HCT116 (cell line): Measurements from ENCODE around the gene CAPS. TPM values are rescaled to one million over a fixed set of nuclear protein-coding genes. Genes with fewer than 3 reads are reported as not detected.

Experiments
- ATAC-seq: fragments of 200-7000 bp; cut with Tn5 transposase; 2 replicates; pipeline ENCODE4 v1.9.1; 2020; ENCODE audit warnings: mild to moderate bottlenecking, moderate library complexity
- BruUV-seq: library from RNA; stranded (reverse); fragments of 400-500 nt; replicated peaks from 2 replicates; lab custom pipeline; 2021; lab: Mats Ljungman, UMichigan
- CTCF ChIA-PET: fragments of 300-600 bp; sonication (Branson Sonifier 250); formaldehyde crosslinking; loops from one replicate; lab custom pipeline; 2021; ENCODE audit warnings: antibody characterized with exemption; lab: Charles Lee
- POLR2A ChIA-PET: fragments of 300-600, 350-600 bp; sonication (Branson Sonifier 250); formaldehyde crosslinking; loops from one replicate; lab custom pipeline; 2021; ENCODE audit warnings: antibody characterized with exemption; lab: Charles Lee
- RAD21 ChIA-PET, 2 experiments: fragments of 300-600 bp; sonication (Branson Sonifier 250); formaldehyde crosslinking; loops; one replicate each; lab custom pipeline; 2023; ENCODE audit warnings: low total read pairs in 2 of 2; ENCODE audit not compliant: uncharacterized antibody in 2 of 2, unreplicated experiment in 2 of 2, low non-redundant PET in 1 of 2; lab: Charles Lee
- DNase-seq: peaks from one replicate; pipeline ENCODE4 v3.0.0-alpha.2; 2010; ENCODE audit warnings: low read depth, low spot score
- H2AFZ ChIP-seq: fragments of 200-600 bp; shearing (Covaris generic), sonication (generic); 2 replicates; pipeline ENCODE4 v1.6.1; 2017; ENCODE audit warnings: low read depth, mixed run types, mixed read lengths, antibody characterized with exemption, low read length; ENCODE audit not compliant: poor library complexity, severe bottlenecking
- H3K27ac ChIP-seq: 2 replicates; pipeline ENCODE4 v1.5.1; 2012; ENCODE audit warnings: low read depth, low read length
- H3K27me3 ChIP-seq: fragments of 200-600 bp; sonication (generic); 2 replicates; pipeline ENCODE4 v1.6.1; 2016; ENCODE audit warnings: mixed run types, low read length, mixed read lengths; ENCODE audit not compliant: insufficient read depth
- H3K36me3 ChIP-seq, 2 experiments: fragments of 200-500 bp in 1 of 2; fragments of 200-600 bp in 1 of 2; sonication (Bioruptor generic) in 1 of 2; sonication (generic) in 1 of 2; 2 replicates each; pipeline versions ENCODE4 v1.5.1 to v1.6.1; 2014 to 2016; ENCODE audit warnings: low read length in 2 of 2, inconsistent platforms in 1 of 2, mixed read lengths in 1 of 2, mixed run types in 1 of 2; ENCODE audit not compliant: insufficient read depth in 2 of 2, control insufficient read depth in 1 of 2
- H3K4me1 ChIP-seq, 2 experiments: fragments of 200-600 bp in 1 of 2; sonication (generic) in 1 of 2; 2 replicates each; pipeline versions ENCODE4 v1.5.1 to v1.6.1; 2012 to 2017; ENCODE audit warnings: low read length in 2 of 2, inconsistent platforms in 1 of 2, mild to moderate bottlenecking in 1 of 2, mixed read lengths in 1 of 2, mixed run types in 1 of 2, moderate library complexity in 1 of 2; ENCODE audit not compliant: insufficient read depth in 2 of 2, control insufficient read depth in 1 of 2
- H3K4me2 ChIP-seq: fragments of 200-600 bp; sonication (generic); 2 replicates; pipeline ENCODE4 v1.6.1; 2017; ENCODE audit warnings: mixed run types, low read length, mixed read lengths
- H3K4me3 ChIP-seq, 2 experiments: fragments of 200-600 bp in 1 of 2; sonication (generic) in 1 of 2; replicated peaks in 1 of 2; 2 replicates each; pipeline ENCODE4 v1.5.1; 2011 to 2016; ENCODE audit warnings: low read length in 2 of 2, control low read depth in 1 of 2, low read depth in 1 of 2, mild to moderate bottlenecking in 1 of 2, mixed read lengths in 1 of 2, mixed run types in 1 of 2
- H3K79me2 ChIP-seq: fragments of 200-600 bp; sonication (generic); 2 replicates; pipeline ENCODE4 v1.6.1; 2017; ENCODE audit warnings: mild to moderate bottlenecking, mixed run types, low read length, moderate library complexity, mixed read lengths; ENCODE audit not compliant: insufficient read depth
- H3K9ac ChIP-seq: fragments of 200-600 bp; sonication (generic); 2 replicates; pipeline ENCODE4 v1.6.1; 2016; ENCODE audit warnings: low read length, mixed read lengths
- H3K9me2 ChIP-seq: fragments of 200-600 bp; sonication (generic), shearing (Covaris generic); 2 replicates; pipeline ENCODE4 v1.6.1; 2017; ENCODE audit warnings: mixed run types, mild to moderate bottlenecking, moderate library complexity; ENCODE audit not compliant: insufficient read depth
- H3K9me3 ChIP-seq, 2 experiments: fragments of 200-500 bp in 1 of 2; fragments of 200-600 bp in 1 of 2; sonication (Bioruptor generic) in 1 of 2; sonication (generic) in 1 of 2; 2 replicates each; pipeline ENCODE4 v1.6.1; 2014 to 2017; ENCODE audit warnings: low read length in 2 of 2, mixed read lengths in 2 of 2, inconsistent platforms in 1 of 2, low read depth in 1 of 2, mild to moderate bottlenecking in 1 of 2, mixed run types in 1 of 2, moderate library complexity in 1 of 2; ENCODE audit not compliant: control insufficient read depth in 1 of 2, insufficient read depth in 1 of 2
- H4K20me1 ChIP-seq: fragments of 200-600 bp; sonication (generic), shearing (Covaris generic); 2 replicates; pipeline ENCODE4 v1.6.1; 2017; ENCODE audit warnings: mixed run types, mild to moderate bottlenecking, moderate library complexity; ENCODE audit not compliant: insufficient read depth
- CBX3 ChIP-seq: IDR thresholded peaks from 2 replicates; pipeline ENCODE4 v1.6.1; 2012; ENCODE audit warnings: low read depth
- EGR1 ChIP-seq: IDR thresholded peaks from 2 replicates; pipeline ENCODE4 v1.6.1; 2012; ENCODE audit warnings: low read depth
- EZH2phosphoT487 ChIP-seq: fragments of 200-600 bp; IDR thresholded peaks from 2 replicates; pipeline ENCODE4 v1.6.1; 2018; ENCODE audit warnings: antibody characterized with exemption, borderline replicate concordance
- FOSL1 ChIP-seq: IDR thresholded peaks from 2 replicates; pipeline ENCODE4 v1.6.1; 2012; ENCODE audit warnings: low read depth
- JUND ChIP-seq: IDR thresholded peaks from 2 replicates; pipeline ENCODE4 v1.6.1; 2012
- MAX ChIP-seq: IDR thresholded peaks from 2 replicates; pipeline ENCODE4 v1.6.1; 2012
- POLR2A ChIP-seq: IDR thresholded peaks from 2 replicates; pipeline ENCODE4 v1.7.0; 2011; ENCODE audit warnings: borderline replicate concordance; ENCODE audit not compliant: insufficient read depth, insufficient read length; ENCODE audit errors: extremely low read depth
- POLR2AphosphoS5 ChIP-seq: IDR thresholded peaks from 2 replicates; pipeline ENCODE4 v1.6.1; 2011; ENCODE audit warnings: mild to moderate bottlenecking, low read depth, low read length, moderate library complexity
- RAD21 ChIP-seq: IDR thresholded peaks from 2 replicates; pipeline ENCODE4 v1.6.1; 2012; ENCODE audit warnings: low read depth, mild to moderate bottlenecking
- SP1 ChIP-seq: IDR thresholded peaks from 2 replicates; pipeline ENCODE4 v1.6.1; 2012; ENCODE audit warnings: low read depth
- SRF ChIP-seq: IDR thresholded peaks from 2 replicates; pipeline ENCODE4 v1.6.1; 2012; ENCODE audit warnings: low read depth
- TCF7L2 ChIP-seq: IDR thresholded peaks from 2 replicates; pipeline ENCODE4 v1.7.0; 2011; ENCODE audit warnings: borderline replicate concordance, inconsistent platforms; ENCODE audit not compliant: insufficient read depth, insufficient read length; ENCODE audit errors: extremely low read depth
- YY1 ChIP-seq: IDR thresholded peaks from 2 replicates; pipeline ENCODE4 v1.6.1; 2011; ENCODE audit warnings: low read length, low read depth, moderate library complexity, mild to moderate bottlenecking; ENCODE audit not compliant: insufficient replicate concordance; ENCODE audit errors: extremely low read depth
- ZBTB33 ChIP-seq: IDR thresholded peaks from 2 replicates; pipeline ENCODE4 v1.6.1; 2011; ENCODE audit warnings: mild to moderate bottlenecking, low read length, moderate library complexity; ENCODE audit not compliant: insufficient replicate concordance; ENCODE audit errors: extremely low read depth
- ZNF274 ChIP-seq: fragments of 200-500 bp; sonication (Bioruptor generic); IDR thresholded peaks from 2 replicates; pipeline ENCODE4 v1.6.1; 2014; ENCODE audit warnings: mild to moderate bottlenecking, low read depth, low read length, inconsistent platforms
- intact Hi-C: fragments of 100-400 bp; cut with micrococcal nuclease; formaldehyde crosslinking; loops from 2 replicates; pipeline ENCODE4 v1.10.0; 2022
- total RNA-seq: library from RNA; stranded (reverse); gene quantifications from one replicate; pipeline ENCODE4 v1.2.1, GENCODE V29; 2021; ENCODE audit not compliant: unreplicated experiment
- TF ChIP-seq, protein P1 (sequence below): IDR thresholded peaks from 2 replicates; pipeline ENCODE4 v1.6.1; 2012
- TF ChIP-seq, protein P2 (sequence below): IDR thresholded peaks from 2 replicates; pipeline ENCODE4 v1.6.1; 2012; ENCODE audit warnings: low read depth

The CAPS gene
- total RNA-seq, 1 experiment from 2014 or later, result 2.5 TPM

DNA sequence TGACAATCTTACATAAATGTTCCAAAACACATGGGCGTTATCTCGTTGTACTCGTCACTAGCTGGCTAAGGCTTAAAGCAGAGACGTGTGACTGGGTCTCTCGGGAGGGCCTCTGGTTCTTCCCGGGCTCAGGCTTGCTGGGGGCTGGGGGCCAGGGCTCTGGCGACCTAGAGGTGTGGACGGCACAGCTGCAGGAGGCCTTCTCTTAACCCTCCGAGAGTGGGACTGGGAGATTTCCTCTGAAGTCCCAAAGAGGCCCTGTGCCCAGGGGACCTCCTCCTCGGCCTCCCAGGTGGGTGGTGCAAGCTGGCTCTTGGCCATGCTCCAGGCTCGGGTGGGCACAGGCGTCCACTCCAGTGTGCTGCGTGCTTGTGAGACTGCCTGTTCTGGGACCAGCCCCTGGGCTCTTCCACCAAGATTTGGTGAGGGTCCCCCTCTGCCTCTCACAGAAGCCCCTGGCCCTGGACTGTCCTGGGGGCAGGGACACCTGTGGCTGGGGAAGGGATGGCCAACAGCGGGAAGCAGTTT, 2.2 kb downstream of the CAPS start:
- Histone ChIP-seq H3K9me2 (no peaks in the 10 kb centered on the region), H3K36me3 (peaks cover 7 to 14% of the 10 kb centered on the region in 2 experiments; a peak in 3 of 4 replicates), H3K4me1 (no peaks in the 10 kb centered on the region), H3K79me2 (no peaks in the 10 kb centered on the region), H3K27ac (no peak overlapping the region), H3K9me3 (no peaks in the 10 kb centered on the region), H3K27me3 (no peaks in the 10 kb centered on the region), H3K9ac (no peak overlapping the region), H3K4me3 (no peak overlapping the region), H2AFZ (no peak overlapping the region)
- ChIA-PET CTCF (no interaction called here), POLR2A (no interaction called here), RAD21 (no interaction called here)
- DNase-seq (no peak), ATAC-seq (no peak)
- intact Hi-C loops, result no loop called here
- TF ChIP-seq EGR1 (no peak), MAX (no peak), YY1 (no peak), SRF (no peak), FOSL1 (no peak), ZNF274 (no peak), RAD21 (no peak), EZH2phosphoT487 (no peak), POLR2A (no peak), CBX3 (no peak), POLR2AphosphoS5 (no peak), SP1 (no peak), ZBTB33 (no peak), JUND (no peak), TCF7L2 (no peak)
- TF ChIP-seq, protein P1, sequence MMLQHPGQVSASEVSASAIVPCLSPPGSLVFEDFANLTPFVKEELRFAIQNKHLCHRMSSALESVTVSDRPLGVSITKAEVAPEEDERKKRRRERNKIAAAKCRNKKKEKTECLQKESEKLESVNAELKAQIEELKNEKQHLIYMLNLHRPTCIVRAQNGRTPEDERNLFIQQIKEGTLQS, result no peak
- TF ChIP-seq, protein P2, sequence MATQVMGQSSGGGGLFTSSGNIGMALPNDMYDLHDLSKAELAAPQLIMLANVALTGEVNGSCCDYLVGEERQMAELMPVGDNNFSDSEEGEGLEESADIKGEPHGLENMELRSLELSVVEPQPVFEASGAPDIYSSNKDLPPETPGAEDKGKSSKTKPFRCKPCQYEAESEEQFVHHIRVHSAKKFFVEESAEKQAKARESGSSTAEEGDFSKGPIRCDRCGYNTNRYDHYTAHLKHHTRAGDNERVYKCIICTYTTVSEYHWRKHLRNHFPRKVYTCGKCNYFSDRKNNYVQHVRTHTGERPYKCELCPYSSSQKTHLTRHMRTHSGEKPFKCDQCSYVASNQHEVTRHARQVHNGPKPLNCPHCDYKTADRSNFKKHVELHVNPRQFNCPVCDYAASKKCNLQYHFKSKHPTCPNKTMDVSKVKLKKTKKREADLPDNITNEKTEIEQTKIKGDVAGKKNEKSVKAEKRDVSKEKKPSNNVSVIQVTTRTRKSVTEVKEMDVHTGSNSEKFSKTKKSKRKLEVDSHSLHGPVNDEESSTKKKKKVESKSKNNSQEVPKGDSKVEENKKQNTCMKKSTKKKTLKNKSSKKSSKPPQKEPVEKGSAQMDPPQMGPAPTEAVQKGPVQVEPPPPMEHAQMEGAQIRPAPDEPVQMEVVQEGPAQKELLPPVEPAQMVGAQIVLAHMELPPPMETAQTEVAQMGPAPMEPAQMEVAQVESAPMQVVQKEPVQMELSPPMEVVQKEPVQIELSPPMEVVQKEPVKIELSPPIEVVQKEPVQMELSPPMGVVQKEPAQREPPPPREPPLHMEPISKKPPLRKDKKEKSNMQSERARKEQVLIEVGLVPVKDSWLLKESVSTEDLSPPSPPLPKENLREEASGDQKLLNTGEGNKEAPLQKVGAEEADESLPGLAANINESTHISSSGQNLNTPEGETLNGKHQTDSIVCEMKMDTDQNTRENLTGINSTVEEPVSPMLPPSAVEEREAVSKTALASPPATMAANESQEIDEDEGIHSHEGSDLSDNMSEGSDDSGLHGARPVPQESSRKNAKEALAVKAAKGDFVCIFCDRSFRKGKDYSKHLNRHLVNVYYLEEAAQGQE, result no peak
- TF ChIP-seq, all 23 proteins: peak for 0
- no TSS peak for BruUV-seq
- no peaks in the 10 kb centered on the region for H4K20me1 ChIP-seq
- H3K4me2 ChIP-seq, result no peak overlapping the region
